ENCODE data around the gene TMCC2. TPM values are rescaled to one million over a fixed set of nuclear protein-coding genes. Genes with fewer than 3 reads are reported as not detected.
"Not testable (repeated sequence)": the region's sequence is repeated elsewhere in the genome, so short reads cannot be mapped to it uniquely, and the experiment has no call there.

The TMCC2 gene
- total RNA-seq, 1 donor from 2014 or later = 0.53 TPM

DNA sequence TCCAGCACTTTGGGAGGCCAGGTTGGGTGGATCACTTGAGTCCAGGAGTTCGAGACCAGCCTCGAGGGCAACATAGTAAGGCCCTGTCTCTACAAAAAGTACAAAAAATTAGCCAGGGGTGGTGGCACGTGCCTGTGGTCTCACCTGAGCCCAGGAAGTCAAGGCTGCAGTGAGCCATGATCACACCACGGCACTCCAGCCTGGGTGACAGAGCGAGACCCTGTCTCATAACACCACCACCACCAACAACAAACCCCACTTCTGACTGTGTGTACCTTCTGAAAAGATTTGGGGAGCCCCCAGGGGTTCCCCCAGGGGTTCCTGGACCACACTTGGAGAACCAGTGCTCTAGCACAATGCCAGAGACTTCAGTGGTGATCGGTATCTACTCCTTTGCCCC is 63.9 kb downstream of the TMCC2 start:
- TF ChIP-seq, protein P1, sequence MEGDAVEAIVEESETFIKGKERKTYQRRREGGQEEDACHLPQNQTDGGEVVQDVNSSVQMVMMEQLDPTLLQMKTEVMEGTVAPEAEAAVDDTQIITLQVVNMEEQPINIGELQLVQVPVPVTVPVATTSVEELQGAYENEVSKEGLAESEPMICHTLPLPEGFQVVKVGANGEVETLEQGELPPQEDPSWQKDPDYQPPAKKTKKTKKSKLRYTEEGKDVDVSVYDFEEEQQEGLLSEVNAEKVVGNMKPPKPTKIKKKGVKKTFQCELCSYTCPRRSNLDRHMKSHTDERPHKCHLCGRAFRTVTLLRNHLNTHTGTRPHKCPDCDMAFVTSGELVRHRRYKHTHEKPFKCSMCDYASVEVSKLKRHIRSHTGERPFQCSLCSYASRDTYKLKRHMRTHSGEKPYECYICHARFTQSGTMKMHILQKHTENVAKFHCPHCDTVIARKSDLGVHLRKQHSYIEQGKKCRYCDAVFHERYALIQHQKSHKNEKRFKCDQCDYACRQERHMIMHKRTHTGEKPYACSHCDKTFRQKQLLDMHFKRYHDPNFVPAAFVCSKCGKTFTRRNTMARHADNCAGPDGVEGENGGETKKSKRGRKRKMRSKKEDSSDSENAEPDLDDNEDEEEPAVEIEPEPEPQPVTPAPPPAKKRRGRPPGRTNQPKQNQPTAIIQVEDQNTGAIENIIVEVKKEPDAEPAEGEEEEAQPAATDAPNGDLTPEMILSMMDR (IDR thresholded peaks at IDR 0.05; ENCODE audit: insufficient read depth, low read length, severe bottlenecking) = no peak
- Histone ChIP-seq H3K4me3 (ENCODE audit: low read depth, low read length) (no peak overlapping the region), H3K27me3 (ENCODE audit: control insufficient read depth, insufficient read depth, low read length) (no peaks in the 10 kb centered on the region), H3K36me3 (ENCODE audit: control insufficient read depth, insufficient read depth, low read length) (no peaks in the 10 kb centered on the region)
- DNase-seq (ENCODE audit: low read depth) (no peak), FAIRE-seq (no peak)

DNA sequence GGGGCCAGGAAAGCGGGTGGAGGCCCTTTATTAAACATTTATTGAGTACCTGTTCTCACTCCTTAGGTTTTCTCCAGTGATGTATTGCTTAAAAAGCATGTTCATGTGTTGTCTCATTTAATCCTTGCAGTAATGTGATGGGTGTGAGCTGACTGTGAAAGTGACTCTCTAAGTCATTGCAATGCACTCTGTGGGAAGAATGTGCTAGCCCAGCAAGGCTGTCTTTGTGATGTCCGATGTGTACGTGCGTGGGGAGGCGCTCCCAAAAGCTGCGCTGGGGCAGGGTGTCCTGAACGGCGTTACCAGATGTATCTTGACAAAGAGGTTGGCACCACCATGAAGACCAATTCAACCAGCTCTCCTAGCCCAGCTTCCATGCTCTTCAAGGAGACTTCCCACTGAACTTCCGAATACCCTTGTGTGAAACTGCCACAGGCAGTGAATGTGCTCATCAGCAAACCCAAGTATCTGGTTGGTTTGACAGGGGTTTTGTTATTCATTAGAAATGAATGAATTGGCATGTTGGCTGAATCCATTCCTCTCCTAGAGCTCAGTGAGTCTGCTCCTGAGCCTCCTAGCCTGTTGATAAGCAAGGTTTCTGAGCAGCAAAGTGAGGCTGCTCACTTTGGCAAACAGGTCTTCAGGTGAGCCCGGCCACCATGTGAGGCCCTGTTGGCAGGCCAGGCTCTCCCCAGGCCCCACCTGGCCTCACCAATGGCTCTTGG is 65.8 kb downstream of the TMCC2 start:
- TF ChIP-seq, protein P1 (IDR thresholded peaks at IDR 0.05; ENCODE audit: insufficient read depth, low read length, severe bottlenecking) = no peak
- no peaks in the 10 kb centered on the region for H3K27me3 ChIP-seq (ENCODE audit: control insufficient read depth, insufficient read depth, low read length)
- H3K36me3 ChIP-seq (ENCODE audit: control insufficient read depth, insufficient read depth, low read length) = no peaks in the 10 kb centered on the region
- H3K4me3 ChIP-seq (ENCODE audit: low read depth, low read length) = no peak overlapping the region
- no peak for DNase-seq (ENCODE audit: low read depth)
- FAIRE-seq = no peak

DNA sequence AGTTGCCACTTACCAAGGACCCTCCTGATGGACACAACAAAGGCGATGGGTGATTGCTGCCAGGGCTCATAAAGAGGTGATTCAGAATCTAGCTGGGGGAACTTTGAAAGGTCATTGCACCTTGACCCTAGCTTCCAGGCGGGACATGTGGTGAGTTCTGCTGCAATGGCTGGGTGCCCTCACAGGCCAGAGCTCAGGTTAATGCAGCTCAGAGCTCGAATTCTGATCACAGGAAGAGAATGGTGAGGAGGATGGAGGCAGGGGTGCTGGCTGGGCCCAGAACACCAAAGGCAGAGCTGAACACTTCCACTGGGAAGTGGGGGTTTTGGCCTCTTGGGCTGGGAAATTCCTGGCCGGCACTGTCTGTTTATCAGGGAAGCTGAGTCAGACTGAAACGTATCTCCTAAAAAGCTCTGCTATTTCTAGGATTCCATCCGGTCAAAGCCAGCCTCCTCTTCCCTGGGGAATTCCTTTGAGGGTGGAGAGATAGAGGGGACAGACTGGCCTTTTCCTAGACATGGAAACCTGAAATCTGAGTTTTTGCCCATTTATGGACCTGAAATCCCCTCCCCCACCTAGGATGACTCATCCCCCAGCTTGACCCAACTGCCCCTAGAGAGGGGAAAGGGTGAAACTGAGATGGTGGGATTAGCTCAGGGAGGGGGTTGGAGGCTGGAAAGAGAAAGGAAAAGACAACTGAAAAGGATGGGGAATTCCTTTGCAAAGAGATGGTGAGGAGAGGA is 66.6 kb downstream of the TMCC2 start:
- FAIRE-seq (no peak), DNase-seq (ENCODE audit: low read depth) (peak; percentile 86)
- TF ChIP-seq, protein P1 (IDR thresholded peaks at IDR 0.05; ENCODE audit: insufficient read depth, low read length, severe bottlenecking) = no peak
- H3K36me3 ChIP-seq (ENCODE audit: control insufficient read depth, insufficient read depth, low read length) = no peaks in the 10 kb centered on the region
- no peak overlapping the region for H3K4me3 ChIP-seq (ENCODE audit: low read depth, low read length)
- no peaks in the 10 kb centered on the region for H3K27me3 ChIP-seq (ENCODE audit: control insufficient read depth, insufficient read depth, low read length)

DNA sequence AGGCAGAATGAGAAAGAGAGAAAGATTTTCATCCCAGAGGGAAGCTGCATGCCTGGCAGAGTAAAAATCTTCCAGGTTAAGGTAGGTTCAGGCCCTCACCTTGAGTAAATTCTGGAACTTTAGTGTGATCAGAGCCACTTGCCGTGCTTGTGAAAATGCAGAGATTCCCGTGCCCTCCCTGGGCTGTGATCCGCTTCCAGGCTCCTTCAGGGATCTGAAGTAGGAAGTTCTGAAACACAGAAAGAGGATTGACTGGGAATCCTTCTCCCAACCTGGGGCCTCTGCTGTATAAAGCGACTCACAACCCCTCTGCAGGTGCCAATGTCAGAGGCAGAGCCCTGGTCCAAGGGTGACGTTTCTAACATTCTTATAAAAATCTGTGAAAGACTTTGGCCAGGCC is 67.2 kb downstream of the TMCC2 start:
- no peaks in the 10 kb centered on the region for H3K36me3 ChIP-seq (ENCODE audit: control insufficient read depth, insufficient read depth, low read length)
- DNase-seq (ENCODE audit: low read depth) (no peak), FAIRE-seq (no peak)
- no peaks in the 10 kb centered on the region for H3K27me3 ChIP-seq (ENCODE audit: control insufficient read depth, insufficient read depth, low read length)
- TF ChIP-seq, protein P1 (IDR thresholded peaks at IDR 0.05; ENCODE audit: insufficient read depth, low read length, severe bottlenecking) = no peak
- no peak overlapping the region for H3K4me3 ChIP-seq (ENCODE audit: low read depth, low read length)

DNA sequence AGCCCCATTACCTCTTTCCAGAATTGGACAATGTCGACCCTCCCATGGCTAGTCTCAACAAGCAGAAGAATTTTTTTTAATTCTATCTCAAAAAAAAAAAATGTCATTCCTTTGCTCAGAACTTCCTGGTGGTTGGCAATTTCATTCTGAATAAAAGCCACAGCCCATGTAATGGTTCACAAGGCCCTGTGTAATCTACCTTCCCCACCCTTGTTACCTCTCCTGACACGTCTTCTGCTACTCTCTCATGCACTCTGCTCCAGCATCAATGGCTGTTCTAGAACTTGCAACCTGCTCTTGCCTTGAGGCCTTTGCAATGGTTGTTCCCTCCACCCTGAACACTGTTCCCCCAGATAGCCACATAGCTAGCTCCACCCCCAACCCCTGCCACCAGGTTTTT is 68.4 kb downstream of the TMCC2 start:
- FAIRE-seq (no peak), DNase-seq (ENCODE audit: low read depth) (no peak)
- TF ChIP-seq, protein P1 (IDR thresholded peaks at IDR 0.05; ENCODE audit: insufficient read depth, low read length, severe bottlenecking) = no peak
- no peaks in the 10 kb centered on the region for H3K27me3 ChIP-seq (ENCODE audit: control insufficient read depth, insufficient read depth, low read length)
- H3K36me3 ChIP-seq (ENCODE audit: control insufficient read depth, insufficient read depth, low read length) = no peaks in the 10 kb centered on the region
- H3K4me3 ChIP-seq (ENCODE audit: low read depth, low read length) = no peak overlapping the region

DNA sequence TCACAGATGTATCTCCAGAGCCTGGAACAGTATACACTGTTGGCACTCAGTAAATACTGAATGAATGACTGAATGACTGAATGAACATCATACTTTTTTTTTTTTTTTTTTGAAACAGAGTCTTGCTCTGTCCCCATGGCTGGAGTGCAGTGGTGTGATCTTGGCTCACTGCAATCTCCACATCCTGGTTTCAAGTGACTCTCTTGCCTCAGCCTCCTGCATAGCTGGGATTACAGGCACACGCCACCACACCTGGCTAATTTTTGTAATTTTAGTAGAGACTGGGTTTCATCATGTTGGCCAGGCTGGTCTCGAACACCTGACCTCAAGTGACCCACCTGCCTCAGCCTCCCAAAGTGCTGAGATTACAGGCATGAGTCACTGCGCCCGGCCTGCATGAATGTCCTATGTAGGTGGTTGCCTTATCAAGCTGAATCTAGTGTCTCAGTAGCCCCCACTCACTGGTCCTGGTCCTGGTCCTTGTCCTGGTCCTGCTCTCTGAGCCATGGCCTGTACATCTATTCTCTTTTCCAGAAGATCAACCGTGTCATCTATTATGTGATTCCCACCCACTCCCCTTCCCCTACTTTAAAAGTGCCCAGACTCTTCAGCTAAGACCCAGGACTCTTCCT is 69.9 kb downstream of the TMCC2 start:
- not testable (repeated sequence) for H3K36me3 ChIP-seq (ENCODE audit: control insufficient read depth, insufficient read depth, low read length); FAIRE-seq; H3K4me3 ChIP-seq (ENCODE audit: low read depth, low read length); H3K27me3 ChIP-seq (ENCODE audit: control insufficient read depth, insufficient read depth, low read length)
- DNase-seq (ENCODE audit: low read depth) = peak; percentile 28
